HEK293 (cell line): ENCODE results near the gene SLC6A11.

Source experiments
- CTCF ChIP-seq: fragments of 450-650 bp; formaldehyde crosslinking; IDR thresholded peaks from 2 replicates; pipeline ENCODE4 v1.5.1; 2016; ENCODE audit warnings: missing biosample characterization, missing genetic modification characterization
- ELK4 ChIP-seq: IDR thresholded peaks from 2 replicates; pipeline ENCODE4 v1.6.1; 2011; ENCODE audit warnings: mild to moderate bottlenecking, low read depth, low read length, borderline replicate concordance
- SETDB1 ChIP-seq: IDR thresholded peaks from one replicate; pipeline ENCODE4 v1.6.1; 2017; ENCODE audit warnings: mild to moderate bottlenecking, low read length, moderate library complexity, mixed read lengths; ENCODE audit not compliant: insufficient read length
- YY1 ChIP-seq: fragments of 450-650 bp; formaldehyde crosslinking; IDR thresholded peaks from 2 replicates; pipeline ENCODE4 v1.5.1; 2018; ENCODE audit warnings: missing biosample characterization, missing genetic modification characterization
- ZBTB20 ChIP-seq: fragments of 450-650 bp; formaldehyde crosslinking; IDR thresholded peaks from 2 replicates; pipeline ENCODE4 v1.5.1; 2016; ENCODE audit warnings: missing biosample characterization, missing genetic modification characterization
- ZNF18 ChIP-seq: fragments of 450-650 bp; formaldehyde crosslinking; IDR thresholded peaks from 2 replicates; pipeline ENCODE4 v1.5.1; 2016; ENCODE audit warnings: missing biosample characterization, missing genetic modification characterization
- ZNF223 ChIP-seq: fragments of 450-650 bp; formaldehyde crosslinking; IDR thresholded peaks from 2 replicates; pipeline ENCODE4 v1.5.1; 2016; ENCODE audit warnings: missing biosample characterization, missing genetic modification characterization
- ZNF24 ChIP-seq: fragments of 450-650 bp; formaldehyde crosslinking; IDR thresholded peaks from 2 replicates; pipeline ENCODE4 v1.5.1; 2016; ENCODE audit warnings: missing biosample characterization, missing genetic modification characterization
- ZNF292 ChIP-seq: fragments of 450-650 bp; formaldehyde crosslinking; IDR thresholded peaks from 2 replicates; pipeline ENCODE4 v1.5.1; 2016; ENCODE audit warnings: low read depth, missing biosample characterization, missing genetic modification characterization, borderline replicate concordance
- ZNF433 ChIP-seq: fragments of 450-650 bp; formaldehyde crosslinking; IDR thresholded peaks from 2 replicates; pipeline ENCODE4 v1.5.1; 2016; ENCODE audit warnings: missing biosample characterization, missing genetic modification characterization, low read depth

- TF ChIP-seq ZNF433 = no peak
- no peak for TF ChIP-seq CTCF (tag by site-specific recombination)
- TF ChIP-seq ZNF292 (tag by site-specific recombination) = no peak
- TF ChIP-seq ZBTB20 (tag by site-specific recombination) = no peak
- no peak for TF ChIP-seq YY1 (tag by site-specific recombination)
- TF ChIP-seq ZNF24 (tag by site-specific recombination) = no peak
- TF ChIP-seq ZNF18 = no peak
- no peak for TF ChIP-seq ELK4
- TF ChIP-seq ZNF223 (tag by site-specific recombination) = no peak
- TF ChIP-seq SETDB1 = no peak
Observed at GRCh38 chr3:10970306-10970960, 154.4 kb downstream of the SLC6A11 start.
